Suprapubic skin (tissue), 3 donors: Measurements from ENCODE around the gene NUP62.

ENCODE experiments used
- POLR2AphosphoS5 ChIP-seq, 3 donors: sonication (generic); formaldehyde crosslinking; IDR thresholded peaks; one replicate each; pipeline ENCODE4 v1.6.1; 2017; ENCODE audit warnings: antibody characterized with exemption in 3 of 3
- TF ChIP-seq, protein P1 (sequence below), 2 donors: fragments of 200-600 bp in 1 of 2; fragments of 450-650 bp in 1 of 2; sonication (generic) in 1 of 2; IDR thresholded peaks; one replicate each; pipeline ENCODE4 v1.5.1; 2016 to 2019; ENCODE audit warnings: antibody characterized with exemption in 2 of 2, mild to moderate bottlenecking in 1 of 2, moderate library complexity in 1 of 2

DNA sequence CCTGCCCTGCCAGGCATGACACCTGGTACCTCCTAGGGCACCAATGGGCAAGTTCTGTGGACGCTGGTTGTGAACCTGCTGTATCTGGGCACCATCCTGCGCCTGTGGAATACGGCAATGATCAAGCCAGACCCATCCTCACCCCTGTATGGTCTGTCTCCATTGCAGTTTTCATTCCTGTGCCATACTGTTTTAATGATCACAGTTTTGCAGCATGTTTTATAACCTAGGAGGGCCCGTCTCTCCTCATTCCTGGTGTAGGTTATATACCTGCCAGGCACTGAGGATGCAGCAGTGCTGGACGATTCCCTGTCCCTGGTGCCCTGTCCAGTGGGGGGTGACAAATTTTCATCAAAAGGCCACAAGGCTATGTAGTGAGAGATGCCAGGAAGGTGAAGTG is 46.2 kb downstream of the NUP62 start:
- TF ChIP-seq, protein P1, sequence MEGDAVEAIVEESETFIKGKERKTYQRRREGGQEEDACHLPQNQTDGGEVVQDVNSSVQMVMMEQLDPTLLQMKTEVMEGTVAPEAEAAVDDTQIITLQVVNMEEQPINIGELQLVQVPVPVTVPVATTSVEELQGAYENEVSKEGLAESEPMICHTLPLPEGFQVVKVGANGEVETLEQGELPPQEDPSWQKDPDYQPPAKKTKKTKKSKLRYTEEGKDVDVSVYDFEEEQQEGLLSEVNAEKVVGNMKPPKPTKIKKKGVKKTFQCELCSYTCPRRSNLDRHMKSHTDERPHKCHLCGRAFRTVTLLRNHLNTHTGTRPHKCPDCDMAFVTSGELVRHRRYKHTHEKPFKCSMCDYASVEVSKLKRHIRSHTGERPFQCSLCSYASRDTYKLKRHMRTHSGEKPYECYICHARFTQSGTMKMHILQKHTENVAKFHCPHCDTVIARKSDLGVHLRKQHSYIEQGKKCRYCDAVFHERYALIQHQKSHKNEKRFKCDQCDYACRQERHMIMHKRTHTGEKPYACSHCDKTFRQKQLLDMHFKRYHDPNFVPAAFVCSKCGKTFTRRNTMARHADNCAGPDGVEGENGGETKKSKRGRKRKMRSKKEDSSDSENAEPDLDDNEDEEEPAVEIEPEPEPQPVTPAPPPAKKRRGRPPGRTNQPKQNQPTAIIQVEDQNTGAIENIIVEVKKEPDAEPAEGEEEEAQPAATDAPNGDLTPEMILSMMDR (IDR thresholded peaks at IDR 0.05), result no peak
- no peak for TF ChIP-seq POLR2AphosphoS5 (IDR thresholded peaks at IDR 0.05)
